Effector memory CD8-positive, alpha-beta T cell (primary cell): ENCODE measurements around the gene SMYD4.
"Not testable (repeated sequence)": the region's sequence is repeated elsewhere in the genome, so short reads cannot be mapped to it uniquely, and the experiment has no call there.

Source experiments
- ATAC-seq: fragments of 150-1000 bp; cut with Tn5 transposase; replicated peaks from 2 replicates; pipeline ENCODE4 v1.10.0; 2021; ENCODE audit warnings: mild to moderate bottlenecking, moderate library complexity
- DNase-seq, 3 experiments: peaks; one replicate each; pipeline ENCODE4 v3.0.0; 2021
- H3K27ac Mint-ChIP-seq, 2 donors: one replicate each; pipeline ENCODE4 v1.8.0; 2022; ENCODE audit warnings: mild to moderate bottlenecking in 2 of 2, mixed read lengths in 2 of 2, moderate library complexity in 2 of 2
- H3K27me3 Mint-ChIP-seq, 2 donors: one replicate each; pipeline ENCODE4 v1.8.0; 2022; ENCODE audit warnings: mixed read lengths in 2 of 2
- H3K36me3 Mint-ChIP-seq: one replicate; pipeline ENCODE4 v1.8.0; 2022; ENCODE audit warnings: mild to moderate bottlenecking, moderate library complexity, mixed read lengths; ENCODE audit not compliant: insufficient read depth
- H3K4me1 Mint-ChIP-seq, 2 donors: one replicate each; pipeline ENCODE4 v1.8.0; 2022; ENCODE audit warnings: low read depth in 2 of 2, mixed read lengths in 2 of 2
- H3K4me3 Mint-ChIP-seq, 2 donors: one replicate each; pipeline ENCODE4 v1.8.0; 2022; ENCODE audit warnings: mild to moderate bottlenecking in 2 of 2, mixed read lengths in 2 of 2, moderate library complexity in 2 of 2
- H3K9me3 Mint-ChIP-seq, 2 donors: one replicate each; pipeline ENCODE4 v1.8.0; 2022; ENCODE audit warnings: mixed read lengths in 2 of 2

SMYD4 gene

GRCh38 chr17:1808644-1809043 lies 21.1 kb downstream of the SMYD4 start:
- no peaks in the 10 kb centered on the region for H3K9me3 Mint-ChIP-seq
- H3K27me3 Mint-ChIP-seq = no peaks in the 10 kb centered on the region
- peaks cover 36% of the 10 kb centered on the region for H3K36me3 Mint-ChIP-seq
- DNase-seq (no peak), ATAC-seq (no peak)
- H3K4me1 Mint-ChIP-seq = no peaks in the 10 kb centered on the region
- H3K27ac Mint-ChIP-seq = no peak overlapping the region
- no peak overlapping the region for H3K4me3 Mint-ChIP-seq

- DNase-seq = no peak
- no peaks in the 10 kb centered on the region for H3K27me3 Mint-ChIP-seq
- no peaks in the 10 kb centered on the region for H3K9me3 Mint-ChIP-seq
- H3K27ac Mint-ChIP-seq = no peak overlapping the region
- ATAC-seq = no peak
- H3K4me3 Mint-ChIP-seq = no peak overlapping the region
- no peaks in the 10 kb centered on the region for H3K4me1 Mint-ChIP-seq
- peaks cover 36% of the 10 kb centered on the region for H3K36me3 Mint-ChIP-seq
These were observed 21.8 kb downstream of the SMYD4 start for GRCh38 chr17:1807890-1808289.

DNA sequence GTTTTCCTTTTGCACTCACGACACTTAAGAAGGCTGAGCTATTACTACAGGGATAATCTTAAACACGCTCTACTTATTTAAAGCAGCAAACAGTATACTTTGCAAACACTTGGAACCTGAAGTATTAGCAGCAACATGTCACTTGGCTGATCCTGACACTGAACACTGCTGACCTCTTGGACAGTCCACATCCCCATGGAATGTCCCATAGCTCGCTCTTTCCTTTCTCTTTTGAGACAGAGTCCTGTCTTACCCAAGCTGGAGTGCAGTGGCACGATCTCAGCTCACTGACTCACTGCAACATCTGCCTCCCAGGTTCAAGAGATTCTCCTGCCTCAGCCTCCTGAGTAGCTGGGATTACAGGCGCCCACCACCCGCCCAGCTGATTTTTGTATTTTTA lies 26.4 kb downstream of the SMYD4 start:
- no peak overlapping the region for H3K4me3 Mint-ChIP-seq
- no peaks in the 10 kb centered on the region for H3K27me3 Mint-ChIP-seq
- peaks cover 49% of the 10 kb centered on the region for H3K36me3 Mint-ChIP-seq
- ATAC-seq = no peak
- DNase-seq = no peak
- H3K27ac Mint-ChIP-seq = peak overlapping the region in 1 of 2 donors; percentile 51
- H3K4me1 Mint-ChIP-seq = no peaks in the 10 kb centered on the region
- no peaks in the 10 kb centered on the region for H3K9me3 Mint-ChIP-seq

DNA sequence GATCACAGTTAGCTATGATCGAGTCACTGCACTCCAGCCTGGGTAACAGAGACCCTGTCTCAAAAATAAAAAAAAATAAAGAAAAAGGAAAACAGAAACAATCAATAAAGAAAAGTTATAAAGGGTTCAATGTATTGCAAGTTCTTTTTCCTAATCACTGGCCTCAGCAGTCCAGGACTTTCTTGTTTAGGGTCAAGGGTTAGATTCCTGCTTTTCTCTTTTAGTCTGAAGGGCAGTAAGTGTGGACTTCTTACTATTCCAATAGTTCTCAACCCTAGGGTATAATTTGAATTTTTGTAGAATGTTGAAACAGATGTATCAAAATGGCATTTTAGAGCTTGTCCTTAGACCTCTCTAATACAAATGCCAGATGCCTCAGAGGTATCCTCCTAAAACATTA lies 27.3 kb downstream of the SMYD4 start:
- Mint-ChIP-seq H3K4me3 (no peak overlapping the region), H3K9me3 (no peaks in the 10 kb centered on the region), H3K27ac (peak overlapping the region in 1 of 2 donors; percentile 51), H3K36me3 (peaks cover 54% of the 10 kb centered on the region), H3K27me3 (no peaks in the 10 kb centered on the region), H3K4me1 (peaks cover 0 to 2% of the 10 kb centered on the region in 2 donors)
- DNase-seq = no peak
- no peak for ATAC-seq

DNA sequence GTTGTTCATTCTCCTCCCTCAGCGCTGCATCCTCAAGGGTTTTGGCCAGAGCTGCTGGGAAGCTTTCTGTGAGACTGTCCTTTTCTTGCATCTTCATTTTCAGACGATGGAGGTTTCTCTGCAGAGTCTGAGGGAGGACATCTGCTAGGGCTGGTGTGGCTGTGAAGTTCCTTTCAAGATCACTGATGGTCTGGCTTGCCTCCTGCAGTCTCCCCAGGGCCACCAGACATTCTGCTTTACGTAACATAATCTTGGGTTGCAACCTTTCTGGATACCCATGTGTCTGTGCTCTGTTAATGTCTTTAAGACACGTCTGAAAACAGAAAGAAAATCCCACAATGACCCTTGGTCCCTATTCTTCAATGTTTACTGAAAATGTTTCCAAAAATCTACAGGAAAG lies 29.0 kb downstream of the SMYD4 start:
- H3K4me3 Mint-ChIP-seq = no peak overlapping the region
- ATAC-seq (no peak), DNase-seq (no peak)
- H3K36me3 Mint-ChIP-seq = peaks cover 57% of the 10 kb centered on the region
- no peak overlapping the region for H3K27ac Mint-ChIP-seq
- H3K9me3 Mint-ChIP-seq = no peaks in the 10 kb centered on the region
- H3K27me3 Mint-ChIP-seq = no peaks in the 10 kb centered on the region
- peaks cover 0 to 4% of the 10 kb centered on the region in 2 donors for H3K4me1 Mint-ChIP-seq

DNA sequence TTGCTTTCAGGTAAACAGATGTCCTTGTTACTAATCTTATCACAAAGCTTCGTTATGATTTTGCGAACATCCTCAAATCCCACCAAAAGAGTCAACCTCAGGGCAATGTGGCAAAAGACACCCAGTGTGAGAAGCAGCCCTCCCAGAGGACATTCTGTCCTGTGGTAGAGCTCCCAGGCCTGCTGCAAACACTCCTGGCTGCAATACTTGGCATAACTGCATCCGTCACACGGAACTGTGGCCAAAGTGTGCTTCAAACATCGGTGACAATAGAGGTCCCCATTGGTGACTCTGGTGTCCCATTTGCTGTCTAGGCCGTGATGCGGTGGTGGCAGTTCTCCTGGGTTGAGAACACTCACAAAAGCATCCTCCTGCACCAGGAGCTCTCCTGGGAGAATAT lies 29.5 kb downstream of the SMYD4 start:
- Mint-ChIP-seq H3K9me3 (no peaks in the 10 kb centered on the region), H3K4me1 (peaks cover 0 to 4% of the 10 kb centered on the region in 2 donors), H3K36me3 (peaks cover 53% of the 10 kb centered on the region), H3K4me3 (no peak overlapping the region), H3K27me3 (no peaks in the 10 kb centered on the region), H3K27ac (no peak overlapping the region)
- ATAC-seq (no peak), DNase-seq (no peak)

- H3K9me3 Mint-ChIP-seq, DNase-seq, H3K27me3 Mint-ChIP-seq, H3K4me1 Mint-ChIP-seq, ATAC-seq, H3K4me3 Mint-ChIP-seq: not testable (repeated sequence)
- Mint-ChIP-seq H3K27ac (peak overlapping the region in 1 of 2 donors; percentile 56), H3K36me3 (peaks cover 46% of the 10 kb centered on the region)
These were observed 31.9 kb downstream of the SMYD4 start for GRCh38 chr17:1797846-1798245.

GRCh38 chr17:1797323-1797722 lies 32.4 kb downstream of the SMYD4 start:
- Mint-ChIP-seq H3K36me3 (peaks cover 46% of the 10 kb centered on the region), H3K4me3 (no peak overlapping the region), H3K27me3 (no peaks in the 10 kb centered on the region), H3K4me1 (peaks cover 0 to 4% of the 10 kb centered on the region in 2 donors), H3K27ac (peak overlapping the region in 1 of 2 donors; percentile 56), H3K9me3 (no peaks in the 10 kb centered on the region)
- ATAC-seq (no peak), DNase-seq (no peak)

- no peak for ATAC-seq
- H3K36me3 Mint-ChIP-seq = peaks cover 43% of the 10 kb centered on the region
- H3K27ac Mint-ChIP-seq = no peak overlapping the region
- no peaks in the 10 kb centered on the region for H3K9me3 Mint-ChIP-seq
- no peak for DNase-seq
- H3K27me3 Mint-ChIP-seq = no peaks in the 10 kb centered on the region
- H3K4me3 Mint-ChIP-seq = no peak overlapping the region
- peaks cover 0 to 4% of the 10 kb centered on the region in 2 donors for H3K4me1 Mint-ChIP-seq
These were observed 32.9 kb downstream of the SMYD4 start for GRCh38 chr17:1796800-1797199.

DNA sequence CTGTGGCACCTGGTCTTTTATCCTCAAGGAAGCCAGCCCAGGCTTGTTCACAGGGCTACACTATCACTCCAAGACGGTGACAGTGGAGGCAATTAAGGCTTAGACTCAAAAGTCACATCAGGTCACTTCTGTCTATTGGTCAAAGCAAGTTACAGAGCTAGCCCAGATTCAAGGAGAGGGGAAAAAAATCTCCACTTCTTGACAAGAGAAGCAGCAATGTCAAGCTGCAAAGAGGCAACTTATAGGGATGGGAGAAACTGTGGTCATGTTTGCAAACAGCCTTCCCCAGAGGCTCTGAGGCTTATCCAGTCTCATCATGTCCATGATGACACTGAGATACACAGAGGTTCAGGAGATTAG lies 36.3 kb downstream of the SMYD4 start:
- peaks cover 0 to 4% of the 10 kb centered on the region in 2 donors for H3K4me1 Mint-ChIP-seq
- H3K9me3 Mint-ChIP-seq = no peaks in the 10 kb centered on the region
- DNase-seq = no peak
- no peak overlapping the region for H3K4me3 Mint-ChIP-seq
- H3K27me3 Mint-ChIP-seq = no peaks in the 10 kb centered on the region
- peaks cover 20% of the 10 kb centered on the region for H3K36me3 Mint-ChIP-seq
- no peak for ATAC-seq
- no peak overlapping the region for H3K27ac Mint-ChIP-seq

DNA sequence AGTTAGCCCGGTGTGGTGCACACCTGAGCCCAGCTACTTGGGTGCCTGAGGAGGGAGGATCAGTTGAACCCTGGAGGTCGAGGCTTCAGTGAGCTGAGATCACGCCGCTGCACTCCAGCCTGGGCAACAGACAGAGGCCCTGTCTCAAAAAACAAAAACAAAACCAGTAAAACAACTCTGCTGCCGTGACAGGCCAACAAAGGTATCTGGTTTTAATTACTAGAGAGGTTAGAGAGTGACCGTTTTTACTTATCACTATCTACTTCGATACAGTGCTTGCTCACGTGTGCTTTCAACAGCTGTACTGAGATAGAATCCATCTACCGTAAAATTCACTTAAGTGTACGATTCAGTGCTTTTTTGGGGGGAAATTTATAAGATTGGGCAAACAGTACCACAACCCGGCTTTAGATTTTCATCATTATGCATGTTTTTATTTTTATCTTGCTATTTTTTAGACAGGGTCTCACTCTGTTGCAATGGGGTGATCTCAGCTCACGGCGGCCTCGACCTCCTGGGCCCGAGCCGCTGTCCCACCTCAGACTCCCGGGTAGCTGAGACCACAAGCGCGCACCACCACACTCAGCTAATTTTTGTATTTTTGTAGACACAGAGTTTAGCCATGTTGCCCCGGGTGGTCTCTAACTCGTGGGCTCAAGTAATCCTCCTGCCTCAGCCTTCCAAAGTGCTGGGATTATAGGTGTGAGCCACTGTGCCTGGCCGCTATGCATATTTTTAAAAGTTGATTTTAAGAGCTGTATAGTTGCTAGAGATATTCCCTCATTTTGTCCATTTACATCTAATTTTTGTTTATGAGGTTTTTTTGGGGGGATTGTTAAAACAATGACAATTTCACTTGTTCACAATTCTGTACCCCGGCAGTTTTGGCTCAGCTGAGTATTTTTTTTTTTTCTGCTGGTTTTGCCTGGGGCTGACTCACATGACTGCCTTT lies 36.9 kb downstream of the SMYD4 start:
- H3K9me3 Mint-ChIP-seq = no peaks in the 10 kb centered on the region

GRCh38 chr17:1789936-1790335 lies 39.8 kb downstream of the SMYD4 start:
- DNase-seq (no peak), ATAC-seq (no peak)
- H3K4me1 Mint-ChIP-seq = no peaks in the 10 kb centered on the region
- no peaks in the 10 kb centered on the region for H3K9me3 Mint-ChIP-seq
- H3K27ac Mint-ChIP-seq = no peak overlapping the region
- no peak overlapping the region for H3K4me3 Mint-ChIP-seq
- no peaks in the 10 kb centered on the region for H3K27me3 Mint-ChIP-seq
- H3K36me3 Mint-ChIP-seq = peaks cover 17% of the 10 kb centered on the region

More for the DNA sequence above, 36.9 kb downstream of the SMYD4 start:
- DNase-seq (no peak), ATAC-seq (no peak)
- Mint-ChIP-seq H3K27ac (no peak overlapping the region), H3K4me1 (peaks cover 0 to 4% of the 10 kb centered on the region in 2 donors), H3K27me3 (no peaks in the 10 kb centered on the region), H3K4me3 (no peak overlapping the region), H3K36me3 (peaks cover 15% of the 10 kb centered on the region)

- Mint-ChIP-seq H3K4me3 (no peak overlapping the region), H3K27me3 (no peaks in the 10 kb centered on the region), H3K36me3 (peaks cover 32% of the 10 kb centered on the region), H3K27ac (no peak overlapping the region), H3K4me1 (no peaks in the 10 kb centered on the region), H3K9me3 (no peaks in the 10 kb centered on the region)
- DNase-seq = no peak
- ATAC-seq = no peak
These were observed 42.3 kb downstream of the SMYD4 start for GRCh38 chr17:1787301-1787902.

DNA sequence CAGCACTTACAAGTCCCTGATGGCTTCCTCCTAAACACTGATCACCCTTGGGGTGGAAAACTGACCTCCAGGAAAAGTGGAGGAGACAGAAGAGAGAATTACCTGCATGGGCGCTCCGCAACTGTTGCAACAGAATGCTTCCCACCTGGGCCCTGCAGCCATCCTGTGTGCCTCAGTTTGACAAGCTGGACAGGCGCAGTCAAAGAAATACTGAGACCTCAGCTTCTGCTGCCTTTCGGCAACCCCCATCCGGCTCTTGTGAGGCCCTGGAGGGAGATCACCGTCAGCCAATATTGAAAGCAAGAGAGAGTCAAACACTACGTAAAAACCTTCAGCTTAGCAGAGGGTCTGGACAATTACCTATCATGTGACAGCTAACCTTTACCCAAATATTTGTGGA lies 43.0 kb downstream of the SMYD4 start:
- Mint-ChIP-seq H3K4me1 (no peaks in the 10 kb centered on the region), H3K36me3 (peaks cover 37% of the 10 kb centered on the region), H3K4me3 (no peak overlapping the region), H3K9me3 (no peaks in the 10 kb centered on the region), H3K27ac (no peak overlapping the region), H3K27me3 (no peaks in the 10 kb centered on the region)
- ATAC-seq = no peak
- DNase-seq = no peak
